Colonic mucosa (tissue), 4 donors: Measurements from ENCODE around the gene COL13A1. TPM values are rescaled to one million over a fixed set of nuclear protein-coding genes. Genes with fewer than 3 reads are reported as not detected.

ENCODE experiments used
- DNase-seq: peaks from one replicate; pipeline ENCODE4 v3.0.0-alpha.2; 2020
- H3K27ac ChIP-seq: fragments of 200-600 bp; one replicate; pipeline ENCODE4 v1.8.0; 2021
- H3K27me3 ChIP-seq: fragments of 200-600 bp; one replicate; pipeline ENCODE4 v1.8.0; 2021
- H3K36me3 ChIP-seq: fragments of 200-600 bp; one replicate; pipeline ENCODE4 v1.8.0; 2021
- H3K4me1 ChIP-seq: fragments of 200-600 bp; one replicate; pipeline ENCODE4 v1.8.0; 2021; ENCODE audit warnings: mild to moderate bottlenecking
- H3K4me3 ChIP-seq: fragments of 200-600 bp; one replicate; pipeline ENCODE4 v1.8.0; 2021
- H3K9ac ChIP-seq, 2 donors: one replicate each; pipeline ENCODE4 v1.7.0; 2013; ENCODE audit warnings: control low read depth in 2 of 2, low read depth in 2 of 2, low read length in 2 of 2
- H3K9me3 ChIP-seq: fragments of 200-600 bp; one replicate; pipeline ENCODE4 v1.8.0; 2021
- CTCF ChIP-seq: fragments of 200-600 bp; IDR thresholded peaks from one replicate; pipeline ENCODE4 v1.8.0; 2022; ENCODE audit warnings: antibody characterized with exemption, mild to moderate bottlenecking
- intact Hi-C: fragments of 100-400 bp; cut with DNase I; formaldehyde crosslinking; loops from one replicate; pipeline ENCODE4 v1.14.1; 2022
- total RNA-seq, 2 donors: library from RNA; stranded (reverse); fragmentation: NEBNext Ultra II Directional in 1 of 2; extraction: Animal tissue kit (Norgen Biotek cat#: 25700) in 1 of 2; gene quantifications; one replicate each; pipeline ENCODE4 v1.2.1, GENCODE V29; 2021
- donor health status: healthy.
- donor health status: DM: no; HTN: no; CAD: no.
- donor health status: DM: no; HTN: no; CAD: no.

The COL13A1 gene
- total RNA-seq, 2 donors from 2014 or later = 1.0 to 1.1 TPM

- H3K9me3 ChIP-seq = no peaks in the 10 kb centered on the region
- H3K27me3 ChIP-seq = no peaks in the 10 kb centered on the region
- no peak overlapping the region for H3K27ac ChIP-seq
- DNase-seq = no peak
- TF ChIP-seq CTCF = no peak
- no peaks in the 10 kb centered on the region for H3K36me3 ChIP-seq
- intact Hi-C loops = no loop called here
- no peak overlapping the region for H3K4me3 ChIP-seq
- no peak overlapping the region for H3K9ac ChIP-seq
- no peaks in the 10 kb centered on the region for H3K4me1 ChIP-seq
These were observed 9.1 kb downstream of the COL13A1 start for GRCh38 chr10:69810675-69811397.

GRCh38 chr10:69813632-69814031, 11.9 kb downstream of the COL13A1 start:
- Histone ChIP-seq H3K36me3 (no peaks in the 10 kb centered on the region), H3K27me3 (no peaks in the 10 kb centered on the region), H3K9ac (no peak overlapping the region), H3K4me3 (no peak overlapping the region), H3K4me1 (no peaks in the 10 kb centered on the region), H3K9me3 (no peaks in the 10 kb centered on the region), H3K27ac (no peak overlapping the region)
- no peak for TF ChIP-seq CTCF
- no peak for DNase-seq
- intact Hi-C loops = no loop called here

- no peaks in the 10 kb centered on the region for H3K36me3 ChIP-seq
- no peak overlapping the region for H3K4me3 ChIP-seq
- H3K9ac ChIP-seq = no peak overlapping the region
- H3K27ac ChIP-seq = no peak overlapping the region
- no peaks in the 10 kb centered on the region for H3K4me1 ChIP-seq
- no peaks in the 10 kb centered on the region for H3K27me3 ChIP-seq
- no peaks in the 10 kb centered on the region for H3K9me3 ChIP-seq
- intact Hi-C loops = no loop called here
- DNase-seq = no peak
- no peak for TF ChIP-seq CTCF
These were observed 12.5 kb downstream of the COL13A1 start for GRCh38 chr10:69814251-69814650.

GRCh38 chr10:69815104-69815503, 13.4 kb downstream of the COL13A1 start:
- Histone ChIP-seq H3K36me3 (no peaks in the 10 kb centered on the region), H3K4me3 (no peak overlapping the region), H3K4me1 (no peaks in the 10 kb centered on the region), H3K9ac (no peak overlapping the region), H3K27ac (no peak overlapping the region), H3K9me3 (no peaks in the 10 kb centered on the region), H3K27me3 (no peaks in the 10 kb centered on the region)
- TF ChIP-seq CTCF = no peak
- no peak for DNase-seq
- intact Hi-C loops = no loop called here

- DNase-seq = no peak
- no peak overlapping the region for H3K4me3 ChIP-seq
- H3K9me3 ChIP-seq = no peaks in the 10 kb centered on the region
- H3K36me3 ChIP-seq = no peaks in the 10 kb centered on the region
- no peak overlapping the region for H3K9ac ChIP-seq
- H3K4me1 ChIP-seq = no peaks in the 10 kb centered on the region
- TF ChIP-seq CTCF = no peak
- no peak overlapping the region for H3K27ac ChIP-seq
- intact Hi-C loops = no loop called here
- H3K27me3 ChIP-seq = no peaks in the 10 kb centered on the region
These were observed 14.8 kb downstream of the COL13A1 start for GRCh38 chr10:69816521-69816920.
